ENCODE data around the gene KCNH4.

GRCh38 chr17:42122371-42123303, 58.3 kb downstream of the KCNH4 start, which contains the start of gene HSPB9:
- TF ChIP-seq CTCF (IDR thresholded peaks at IDR 0.05; ENCODE audit: poor library complexity, severe bottlenecking) (no peak), TAF1 (IDR thresholded peaks at IDR 0.05; ENCODE audit: low read depth) (no peak), POLR2AphosphoS5 (IDR thresholded peaks at IDR 0.05) (no peak), REST (IDR thresholded peaks at IDR 0.05; ENCODE audit: borderline replicate concordance) (no peak), MXI1 (conservative IDR thresholded peaks at IDR 0.05; ENCODE audit: poor library complexity, severe bottlenecking) (no peak), EP300 (conservative IDR thresholded peaks at IDR 0.05; ENCODE audit: poor library complexity, severe bottlenecking) (no peak), SMC3 (conservative IDR thresholded peaks at IDR 0.05; ENCODE audit: poor library complexity) (no peak), RAD21 (conservative IDR thresholded peaks at IDR 0.05) (no peak)

Data from neural cell (in vitro differentiated cells).